Suprapubic skin (tissue), 4 donors: ENCODE data around the gene GPRC5A. TPM values are rescaled to one million over a fixed set of nuclear protein-coding genes. Genes with fewer than 3 reads are reported as not detected.

Experiments
- DNase-seq, 2 donors: peaks; one replicate each; pipeline ENCODE4 v3.0.0-alpha.2; 2019; ENCODE audit warnings: low spot score in 2 of 2
- H3K27ac ChIP-seq: fragments of 200-600 bp; sonication (generic); one replicate; pipeline ENCODE4 v1.5.1; 2019
- H3K27me3 ChIP-seq: fragments of 200-600 bp; sonication (generic); one replicate; pipeline ENCODE4 v1.5.1; 2019
- H3K36me3 ChIP-seq: fragments of 200-600 bp; sonication (generic); one replicate; pipeline ENCODE4 v1.5.1; 2019
- H3K4me1 ChIP-seq: fragments of 200-600 bp; sonication (generic); one replicate; pipeline ENCODE4 v1.5.1; 2019
- H3K4me3 ChIP-seq: fragments of 200-600 bp; sonication (generic); one replicate; pipeline ENCODE4 v1.5.1; 2019; ENCODE audit warnings: mild to moderate bottlenecking
- H3K9me3 ChIP-seq: fragments of 200-600 bp; sonication (generic); one replicate; pipeline ENCODE4 v1.5.1; 2019
- EP300 ChIP-seq: sonication (generic); formaldehyde crosslinking; IDR thresholded peaks from one replicate; pipeline ENCODE4 v1.6.1; 2017; ENCODE audit warnings: antibody characterized with exemption
- POLR2A ChIP-seq, 2 donors: fragments of 450-650 bp; IDR thresholded peaks; one replicate each; pipeline ENCODE4 v1.6.1; 2017; ENCODE audit warnings: antibody characterized with exemption in 2 of 2, mild to moderate bottlenecking in 2 of 2, moderate library complexity in 2 of 2
- POLR2AphosphoS5 ChIP-seq, 3 donors: sonication (generic); formaldehyde crosslinking; IDR thresholded peaks; one replicate each; pipeline ENCODE4 v1.6.1; 2017; ENCODE audit warnings: antibody characterized with exemption in 3 of 3
- WGBS: methylation state at CpG from one replicate; pipeline ENCODE4 v1.1.5; 2018; 5-methylcytosine and 5-hydroxymethylcytosine counted together
- total RNA-seq, 4 donors: library from RNA; depleted of rRNA; stranded (reverse); fragments of >200 nt; gene quantifications; one replicate each; pipeline ENCODE4 v1.1.0, GENCODE V29; 2016
- TF ChIP-seq, protein P1 (sequence below), 2 donors: fragments of 200-600 bp in 1 of 2; fragments of 450-650 bp in 1 of 2; sonication (generic) in 1 of 2; IDR thresholded peaks; one replicate each; pipeline ENCODE4 v1.5.1; 2016 to 2019; ENCODE audit warnings: antibody characterized with exemption in 2 of 2, mild to moderate bottlenecking in 1 of 2, moderate library complexity in 1 of 2

Gene GPRC5A
- total RNA-seq, 4 donors from 2014 or later: 4.0 to 11.0 (median 7.2) TPM

DNA sequence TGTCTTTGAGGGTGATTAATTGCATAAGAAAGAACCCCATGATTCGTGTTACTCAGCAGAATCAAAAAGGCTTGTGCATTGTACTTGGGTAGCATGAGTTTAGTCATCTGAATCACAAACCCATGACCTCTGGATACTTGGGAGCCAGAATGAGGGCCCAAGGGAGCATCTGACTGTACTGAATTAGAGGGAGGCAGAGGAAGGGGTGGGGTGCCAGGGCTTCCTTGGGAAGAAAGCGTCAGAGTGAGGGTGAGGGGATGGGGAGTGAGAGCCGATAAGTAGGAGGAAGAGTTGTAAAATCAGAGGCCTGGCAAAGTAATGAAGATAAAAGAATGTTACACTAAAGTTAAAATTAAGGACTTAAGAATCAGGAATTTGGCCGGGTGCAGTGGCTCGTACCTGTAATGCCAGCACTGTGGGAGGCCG, 30.8 kb downstream of the GPRC5A start:
- H3K27me3 ChIP-seq: no peaks in the 10 kb centered on the region
- H3K4me3 ChIP-seq: no peak overlapping the region
- no peaks in the 10 kb centered on the region for H3K4me1 ChIP-seq
- 68% methylated on average over 6 of the region's 6 CpGs for WGBS
- TF ChIP-seq, protein P1, sequence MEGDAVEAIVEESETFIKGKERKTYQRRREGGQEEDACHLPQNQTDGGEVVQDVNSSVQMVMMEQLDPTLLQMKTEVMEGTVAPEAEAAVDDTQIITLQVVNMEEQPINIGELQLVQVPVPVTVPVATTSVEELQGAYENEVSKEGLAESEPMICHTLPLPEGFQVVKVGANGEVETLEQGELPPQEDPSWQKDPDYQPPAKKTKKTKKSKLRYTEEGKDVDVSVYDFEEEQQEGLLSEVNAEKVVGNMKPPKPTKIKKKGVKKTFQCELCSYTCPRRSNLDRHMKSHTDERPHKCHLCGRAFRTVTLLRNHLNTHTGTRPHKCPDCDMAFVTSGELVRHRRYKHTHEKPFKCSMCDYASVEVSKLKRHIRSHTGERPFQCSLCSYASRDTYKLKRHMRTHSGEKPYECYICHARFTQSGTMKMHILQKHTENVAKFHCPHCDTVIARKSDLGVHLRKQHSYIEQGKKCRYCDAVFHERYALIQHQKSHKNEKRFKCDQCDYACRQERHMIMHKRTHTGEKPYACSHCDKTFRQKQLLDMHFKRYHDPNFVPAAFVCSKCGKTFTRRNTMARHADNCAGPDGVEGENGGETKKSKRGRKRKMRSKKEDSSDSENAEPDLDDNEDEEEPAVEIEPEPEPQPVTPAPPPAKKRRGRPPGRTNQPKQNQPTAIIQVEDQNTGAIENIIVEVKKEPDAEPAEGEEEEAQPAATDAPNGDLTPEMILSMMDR (IDR thresholded peaks at IDR 0.05): no peak
- TF ChIP-seq EP300 (no peak), POLR2AphosphoS5 (IDR thresholded peaks at IDR 0.05) (peak in 1 of 3 donors; percentile 56), POLR2A (IDR thresholded peaks at IDR 0.05) (no peak)
- H3K9me3 ChIP-seq: no peaks in the 10 kb centered on the region
- peak in 1 of 2 donors; percentile 89 for DNase-seq
- no peaks in the 10 kb centered on the region for H3K36me3 ChIP-seq
- H3K27ac ChIP-seq: peak overlapping the region; percentile 55

DNA sequence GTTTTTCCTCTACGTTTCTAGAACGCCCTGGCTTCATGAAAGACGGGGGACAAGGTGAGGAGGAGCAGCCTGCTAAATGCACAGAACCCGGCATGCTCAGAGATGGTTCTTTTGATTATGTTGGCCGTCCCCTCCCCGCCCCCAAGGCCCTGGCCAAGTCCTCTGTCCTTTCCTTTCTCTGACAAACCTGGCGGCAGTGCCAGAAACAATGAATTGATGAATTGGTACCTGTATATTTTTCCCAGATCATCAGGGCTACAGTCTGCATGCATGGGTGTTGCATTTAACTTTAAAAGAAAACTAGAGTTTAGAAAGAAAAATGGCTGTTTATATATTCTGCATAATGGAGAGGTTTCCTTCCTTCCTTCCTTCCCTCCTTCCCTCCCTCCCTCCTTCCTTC, 31.6 kb downstream of the GPRC5A start:
- Histone ChIP-seq H3K4me3 (no peak overlapping the region), H3K9me3 (no peaks in the 10 kb centered on the region), H3K36me3 (no peaks in the 10 kb centered on the region), H3K27me3 (no peaks in the 10 kb centered on the region), H3K4me1 (no peaks in the 10 kb centered on the region), H3K27ac (no peak overlapping the region)
- TF ChIP-seq POLR2AphosphoS5 (IDR thresholded peaks at IDR 0.05): no peak
- no peak for TF ChIP-seq EP300
- TF ChIP-seq POLR2A (IDR thresholded peaks at IDR 0.05): no peak
- TF ChIP-seq, protein P1 (IDR thresholded peaks at IDR 0.05): no peak
- DNase-seq: peak in 1 of 2 donors; percentile 31
- WGBS: 92% methylated on average over 7 of the region's 7 CpGs

DNA sequence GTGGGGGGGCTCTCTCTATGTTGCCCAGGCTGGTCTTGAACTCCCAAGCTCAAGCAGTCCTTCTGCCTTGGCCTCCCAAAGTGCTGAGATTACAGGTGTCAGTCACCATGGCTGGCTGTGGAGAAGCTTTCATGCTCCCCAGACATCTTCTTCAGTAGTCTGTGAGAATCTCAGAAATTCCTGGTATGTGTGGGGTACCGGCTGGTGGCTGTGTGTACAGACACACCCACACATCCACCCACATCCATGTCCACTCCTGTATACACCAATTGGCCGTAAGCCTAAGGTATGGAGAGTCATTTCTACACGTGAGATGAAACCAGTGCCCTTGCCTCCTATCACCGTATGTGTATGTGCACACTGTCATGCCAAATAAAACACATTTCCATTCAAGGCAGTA, 32.8 kb downstream of the GPRC5A start:
- no peaks in the 10 kb centered on the region for H3K27me3 ChIP-seq
- H3K36me3 ChIP-seq: no peaks in the 10 kb centered on the region
- no peak overlapping the region for H3K27ac ChIP-seq
- TF ChIP-seq, protein P1 (IDR thresholded peaks at IDR 0.05): no peak
- TF ChIP-seq EP300: no peak
- WGBS: 91% methylated on average over 4 of the region's 4 CpGs
- no peak overlapping the region for H3K4me3 ChIP-seq
- H3K4me1 ChIP-seq: no peaks in the 10 kb centered on the region
- no peak for DNase-seq
- H3K9me3 ChIP-seq: no peaks in the 10 kb centered on the region

DNA sequence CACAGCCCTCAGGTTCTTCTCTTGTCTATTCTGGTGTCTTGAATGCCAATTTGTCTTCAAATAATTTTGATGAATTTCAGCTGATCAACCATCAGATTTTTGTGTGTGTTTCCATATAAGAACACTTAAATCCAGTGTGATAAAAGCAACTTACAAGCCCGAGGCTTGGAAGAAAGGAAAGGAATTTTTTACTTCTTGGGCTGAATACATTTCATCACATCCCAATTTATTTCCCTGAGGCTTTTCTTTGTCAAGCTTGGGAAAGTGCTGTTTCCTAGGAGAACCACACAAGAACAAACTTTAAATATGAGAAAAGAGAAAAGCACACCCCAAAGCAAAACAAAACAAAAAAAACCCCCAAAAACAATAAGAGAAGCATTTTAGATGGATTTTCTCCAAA, 34.0 kb downstream of the GPRC5A start:
- Histone ChIP-seq H3K4me1 (no peaks in the 10 kb centered on the region), H3K27ac (peak overlapping the region; percentile 62), H3K4me3 (no peak overlapping the region), H3K27me3 (no peaks in the 10 kb centered on the region), H3K36me3 (no peaks in the 10 kb centered on the region), H3K9me3 (no peaks in the 10 kb centered on the region)
- 19% methylated on average over 1 of the region's 1 CpG for WGBS
- DNase-seq: no peak
- no peak for TF ChIP-seq EP300
- no peak for TF ChIP-seq POLR2A (IDR thresholded peaks at IDR 0.05)
- TF ChIP-seq POLR2AphosphoS5 (IDR thresholded peaks at IDR 0.05): no peak
- TF ChIP-seq, protein P1 (IDR thresholded peaks at IDR 0.05): no peak

DNA sequence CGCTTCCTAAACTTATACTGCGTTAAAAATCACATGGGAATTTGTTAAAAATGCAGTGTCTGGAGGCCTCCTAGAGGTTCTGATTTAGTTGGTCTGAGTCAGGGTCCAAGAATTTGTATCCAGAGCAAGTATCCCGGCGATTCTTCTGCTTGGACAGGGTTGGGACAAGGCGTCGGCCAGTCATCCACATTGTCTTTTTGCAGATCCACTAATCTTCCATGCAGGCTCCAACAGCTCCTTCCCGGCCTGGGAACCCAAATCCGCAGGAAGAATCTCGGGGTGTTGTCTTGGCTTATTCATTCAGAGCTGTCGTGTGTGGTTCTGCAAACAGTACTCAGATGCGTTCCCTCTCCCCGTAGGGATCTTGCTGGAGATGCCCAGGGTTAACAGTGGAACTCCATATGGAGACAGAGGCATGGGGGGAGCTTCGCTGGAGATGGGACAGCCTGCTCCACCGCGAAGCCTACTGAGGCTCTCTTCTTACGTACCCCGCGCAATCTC, 35.3 kb downstream of the GPRC5A start:
- DNase-seq: peak in 1 of 2 donors; percentile 48
- peak overlapping the region; percentile 62 for H3K27ac ChIP-seq
- H3K4me3 ChIP-seq: no peak overlapping the region

More for the DNA sequence above, 35.3 kb downstream of the GPRC5A start:
- Histone ChIP-seq H3K27me3 (no peaks in the 10 kb centered on the region), H3K36me3 (no peaks in the 10 kb centered on the region), H3K9me3 (no peaks in the 10 kb centered on the region), H3K4me1 (no peaks in the 10 kb centered on the region)
- WGBS: 86% methylated on average over 18 of the region's 18 CpGs
- TF ChIP-seq POLR2AphosphoS5 (IDR thresholded peaks at IDR 0.05) (no peak), POLR2A (IDR thresholded peaks at IDR 0.05) (no peak), EP300 (no peak)
- TF ChIP-seq, protein P1 (IDR thresholded peaks at IDR 0.05): no peak
